HEK293 (cell line): ENCODE measurements around the gene NDUFS4.
"Not testable (repeated sequence)": the region's sequence is repeated elsewhere in the genome, so short reads cannot be mapped to it uniquely, and the experiment has no call there.

Source experiments
- CTCF ChIA-PET: fragments of 350-600 bp; formaldehyde crosslinking; extraction: SDS; loops from one replicate; lab custom pipeline; 2021; ENCODE audit warnings: antibody characterized with exemption; lab: Yijun Ruan, JAX
- POLR2A ChIA-PET: fragments of 300-600 bp; formaldehyde crosslinking; extraction: SDS; loops from one replicate; lab custom pipeline; 2020; ENCODE audit warnings: antibody characterized with exemption, inconsistent platforms; lab: Yijun Ruan, JAX
- H3K27ac ChIP-seq: fragments of 200-500 bp; sonication (Bioruptor generic); 2 replicates; pipeline ENCODE4 v1.5.1; 2014; ENCODE audit warnings: low read depth, low read length, control low read depth, inconsistent platforms; ENCODE audit errors: extremely low read depth
- H3K36me3 ChIP-seq, 2 experiments: fragments of 200-500 bp in 1 of 2; sonication (Bioruptor generic) in 1 of 2; 1 replicate in 1 of 2; 2 replicates in 1 of 2; pipeline ENCODE4 v1.5.1; 2014 to 2017; ENCODE audit warnings: inconsistent platforms in 2 of 2, low read length in 2 of 2; ENCODE audit not compliant: control insufficient read depth in 2 of 2, insufficient read depth in 1 of 2
- H3K4me1 ChIP-seq: fragments of 200-500 bp; sonication (Bioruptor generic); 2 replicates; pipeline ENCODE4 v1.5.1; 2014; ENCODE audit warnings: mild to moderate bottlenecking, low read length, inconsistent platforms; ENCODE audit not compliant: control insufficient read depth, insufficient read depth
- H3K4me3 ChIP-seq: 2 replicates; pipeline ENCODE4 v1.5.1; 2011; ENCODE audit warnings: low read depth, mild to moderate bottlenecking, control low read depth, low read length, moderate library complexity
- H3K9me3 ChIP-seq: fragments of 200-500 bp; sonication (Bioruptor generic); 2 replicates; pipeline ENCODE4 v1.5.1; 2014; ENCODE audit warnings: low read depth, low read length, inconsistent platforms; ENCODE audit not compliant: control insufficient read depth, insufficient read depth
- GFI1B ChIP-seq: fragments of 450-650 bp; formaldehyde crosslinking; IDR thresholded peaks from 2 replicates; pipeline ENCODE4 v1.5.1; 2016; ENCODE audit warnings: missing biosample characterization, missing genetic modification characterization
- HOXA7 ChIP-seq: sonication (generic); formaldehyde crosslinking; IDR thresholded peaks from 2 replicates; pipeline ENCODE4 v1.8.1; 2022; ENCODE audit warnings: missing genetic modification reagents, borderline replicate concordance
- SETDB1 ChIP-seq: IDR thresholded peaks from one replicate; pipeline ENCODE4 v1.6.1; 2017; ENCODE audit warnings: mild to moderate bottlenecking, low read length, moderate library complexity, mixed read lengths; ENCODE audit not compliant: insufficient read length
- TRIM28 ChIP-seq: IDR thresholded peaks from 2 replicates; pipeline ENCODE4 v1.6.1; 2011; ENCODE audit warnings: low read length, control low read depth, borderline replicate concordance
- TSHZ1 ChIP-seq: fragments of 450-650 bp; formaldehyde crosslinking; IDR thresholded peaks from 2 replicates; pipeline ENCODE4 v1.5.1; 2016; ENCODE audit warnings: missing biosample characterization, missing genetic modification characterization, borderline replicate concordance
- ZBTB21 ChIP-seq: fragments of 450-650 bp; formaldehyde crosslinking; IDR thresholded peaks from 2 replicates; pipeline ENCODE4 v1.5.1; 2017; ENCODE audit warnings: missing biosample characterization, missing genetic modification characterization
- ZFHX2 ChIP-seq: fragments of 450-650 bp; formaldehyde crosslinking; conservative IDR thresholded peaks from 2 replicates; pipeline ENCODE4 v1.5.1; 2016; ENCODE audit warnings: missing biosample characterization, missing genetic modification characterization
- ZNF140 ChIP-seq: fragments of 450-650 bp; formaldehyde crosslinking; IDR thresholded peaks from 2 replicates; pipeline ENCODE4 v1.5.1; 2016; ENCODE audit warnings: missing biosample characterization, missing genetic modification characterization
- ZNF175 ChIP-seq: fragments of 450-650 bp; formaldehyde crosslinking; IDR thresholded peaks from 2 replicates; pipeline ENCODE4 v1.5.1; 2016; ENCODE audit warnings: missing biosample characterization, missing genetic modification characterization
- ZNF202 ChIP-seq: fragments of 450-650 bp; formaldehyde crosslinking; IDR thresholded peaks from 2 replicates; pipeline ENCODE4 v1.5.1; 2016; ENCODE audit warnings: missing biosample characterization, missing genetic modification characterization, borderline replicate concordance
- ZNF214 ChIP-seq: fragments of 450-650 bp; formaldehyde crosslinking; IDR thresholded peaks from 2 replicates; pipeline ENCODE4 v1.5.1; 2017; ENCODE audit warnings: missing biosample characterization, mild to moderate bottlenecking, missing genetic modification characterization, borderline replicate concordance
- ZNF302 ChIP-seq: fragments of 450-650 bp; formaldehyde crosslinking; IDR thresholded peaks from 2 replicates; pipeline ENCODE4 v1.5.1; 2016; ENCODE audit warnings: missing biosample characterization, missing genetic modification characterization, low read depth
- ZNF341 ChIP-seq: fragments of 450-650 bp; formaldehyde crosslinking; IDR thresholded peaks from 2 replicates; pipeline ENCODE4; 2016; ENCODE audit warnings: low read depth, missing biosample characterization, missing genetic modification characterization
- ZNF37A ChIP-seq: fragments of 450-650 bp; IDR thresholded peaks from 2 replicates; pipeline ENCODE4 v1.5.1; 2018; ENCODE audit warnings: missing biosample characterization, missing genetic modification characterization
- ZNF529 ChIP-seq: fragments of 450-650 bp; formaldehyde crosslinking; IDR thresholded peaks from 2 replicates; pipeline ENCODE4 v1.5.1; 2017; ENCODE audit warnings: missing genetic modification characterization, missing biosample characterization; ENCODE audit not compliant: insufficient replicate concordance
- ZNF621 ChIP-seq: fragments of 450-650 bp; formaldehyde crosslinking; IDR thresholded peaks from 2 replicates; pipeline ENCODE4 v1.5.1; 2017; ENCODE audit warnings: missing biosample characterization, missing genetic modification characterization
- ZNF654 ChIP-seq: fragments of 450-650 bp; formaldehyde crosslinking; IDR thresholded peaks from 2 replicates; pipeline ENCODE4 v1.5.1; 2016; ENCODE audit warnings: low read depth, missing biosample characterization, missing genetic modification characterization
- ZNF660 ChIP-seq: fragments of 450-650 bp; IDR thresholded peaks from 2 replicates; pipeline ENCODE4 v1.5.1; 2018; ENCODE audit warnings: missing biosample characterization, mild to moderate bottlenecking, missing genetic modification characterization
- ZNF791 ChIP-seq: fragments of 450-650 bp; formaldehyde crosslinking; IDR thresholded peaks from 2 replicates; pipeline ENCODE4 v1.5.1; 2016; ENCODE audit warnings: missing biosample characterization, missing genetic modification characterization
- TF ChIP-seq, protein P1 (sequence below): sonication (generic); formaldehyde crosslinking; IDR thresholded peaks from 2 replicates; pipeline ENCODE4 v1.8.1; 2022; ENCODE audit warnings: mild to moderate bottlenecking, moderate library complexity, missing genetic modification reagents
- TF ChIP-seq, protein P2 (sequence below): fragments of 450-650 bp; formaldehyde crosslinking; conservative IDR thresholded peaks from 2 replicates; pipeline ENCODE4 v1.5.1; 2016; ENCODE audit warnings: low read depth, missing biosample characterization, missing genetic modification characterization

NDUFS4 gene

GRCh38 chr5:53691014-53691413 lies 130.6 kb downstream of the NDUFS4 start:
- no peak overlapping the region for H3K4me3 ChIP-seq
- H3K4me1 ChIP-seq, result no peaks in the 10 kb centered on the region
- CTCF ChIA-PET, result no interaction called here
- no peak for TF ChIP-seq HOXA7 (CRISPR knock-in tag)
- POLR2A ChIA-PET, result no interaction called here
- no peak overlapping the region for H3K27ac ChIP-seq
- no peaks in the 10 kb centered on the region for H3K36me3 ChIP-seq
- no peaks in the 10 kb centered on the region for H3K9me3 ChIP-seq

- H3K4me1 ChIP-seq, result no peaks in the 10 kb centered on the region
- H3K9me3 ChIP-seq, result no peaks in the 10 kb centered on the region
- no peak overlapping the region for H3K27ac ChIP-seq
- CTCF ChIA-PET, result no interaction called here
- TF ChIP-seq ZNF341, result no peak
- TF ChIP-seq TSHZ1 (tag by site-specific recombination), result no peak
- no peak for TF ChIP-seq ZNF140 (tag by site-specific recombination)
- peak; percentile 91 for TF ChIP-seq SETDB1
- peak; percentile 94 for TF ChIP-seq ZNF791 (tag by site-specific recombination)
- TF ChIP-seq TRIM28, result 0 out of 2 replicates have a peak, but pooled peaks have one; percentile 14
- H3K4me3 ChIP-seq, result no peak overlapping the region
- no peaks in the 10 kb centered on the region for H3K36me3 ChIP-seq
- POLR2A ChIA-PET, result no interaction called here
Observed at GRCh38 chr5:53694520-53695022, 134.1 kb downstream of the NDUFS4 start.

DNA sequence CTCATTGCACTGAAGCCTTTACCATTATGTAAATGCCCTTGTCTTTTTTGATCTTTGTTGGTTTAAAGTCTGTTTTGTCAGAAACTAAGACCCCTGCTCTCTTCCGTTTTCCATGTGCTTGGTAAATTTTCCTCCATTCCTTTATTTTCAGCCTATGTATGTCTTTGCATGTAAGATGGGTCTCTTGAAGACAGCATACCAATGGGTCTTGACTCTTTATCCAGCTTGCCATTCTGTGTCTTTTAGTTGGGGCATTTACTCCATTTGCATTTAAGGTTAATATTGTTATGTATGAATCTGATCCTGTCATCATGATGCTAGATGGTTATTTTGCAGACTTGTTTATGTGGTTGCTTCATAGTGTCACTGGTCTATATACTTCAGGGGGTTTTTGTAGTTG lies 150.0 kb downstream of the NDUFS4 start:
- H3K4me3 ChIP-seq, H3K36me3 ChIP-seq, H3K4me1 ChIP-seq, H3K9me3 ChIP-seq, POLR2A ChIA-PET, H3K27ac ChIP-seq: not testable (repeated sequence)
- CTCF ChIA-PET, result interaction anchor here (0.6 to 0.7 kb wide), 2 partner anchors 232 to 272 kb away, joined by 4 read pairs; no protein-coding TSS in a partner anchor
- TF ChIP-seq SETDB1 (peak; percentile 67), ZNF529 (tag by site-specific recombination) (peak; percentile 85)

DNA sequence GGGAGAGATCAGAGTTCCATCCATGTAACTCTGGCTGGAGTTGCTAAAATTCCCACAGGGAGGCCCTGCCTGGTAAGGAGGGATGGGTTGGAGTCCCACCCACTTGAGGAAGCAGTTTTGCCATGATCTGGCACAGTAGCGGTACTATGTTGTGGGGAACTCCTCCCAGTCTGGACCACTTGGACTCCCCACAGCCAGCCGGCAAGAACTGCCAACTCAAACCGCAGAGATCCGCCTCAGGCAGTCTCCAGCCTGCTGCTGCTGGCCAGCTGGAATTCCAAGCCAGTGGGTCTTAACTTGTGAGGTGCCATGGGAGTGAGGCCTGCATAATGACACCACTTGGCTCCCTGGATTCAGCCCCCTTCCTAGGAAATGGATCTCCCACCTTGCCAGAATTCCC lies 151.9 kb downstream of the NDUFS4 start:
- POLR2A ChIA-PET, result no interaction called here
- CTCF ChIA-PET, result no interaction called here
- no peak overlapping the region for H3K27ac ChIP-seq
- no peaks in the 10 kb centered on the region for H3K36me3 ChIP-seq
- no peaks in the 10 kb centered on the region for H3K9me3 ChIP-seq
- no peak overlapping the region for H3K4me3 ChIP-seq
- peaks cover 2% of the 10 kb centered on the region; the same call in 1 of the 2 replicates for H3K4me1 ChIP-seq
- TF ChIP-seq ZNF660 (tag by site-specific recombination) (no peak), ZNF214 (tag by site-specific recombination) (no peak), ZNF175 (no peak), ZNF654 (no peak), ZNF37A (no peak), GFI1B (tag by site-specific recombination) (no peak), ZNF202 (tag by site-specific recombination) (no peak), ZFHX2 (tag by site-specific recombination) (no peak), ZNF302 (tag by site-specific recombination) (no peak), ZBTB21 (tag by site-specific recombination) (no peak), ZNF621 (tag by site-specific recombination) (no peak), ZNF791 (tag by site-specific recombination) (no peak)
- TF ChIP-seq, protein P1, sequence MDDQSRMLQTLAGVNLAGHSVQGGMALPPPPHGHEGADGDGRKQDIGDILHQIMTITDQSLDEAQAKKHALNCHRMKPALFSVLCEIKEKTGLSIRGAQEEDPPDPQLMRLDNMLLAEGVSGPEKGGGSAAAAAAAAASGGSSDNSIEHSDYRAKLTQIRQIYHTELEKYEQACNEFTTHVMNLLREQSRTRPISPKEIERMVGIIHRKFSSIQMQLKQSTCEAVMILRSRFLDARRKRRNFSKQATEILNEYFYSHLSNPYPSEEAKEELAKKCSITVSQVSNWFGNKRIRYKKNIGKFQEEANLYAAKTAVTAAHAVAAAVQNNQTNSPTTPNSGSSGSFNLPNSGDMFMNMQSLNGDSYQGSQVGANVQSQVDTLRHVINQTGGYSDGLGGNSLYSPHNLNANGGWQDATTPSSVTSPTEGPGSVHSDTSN, result no peak
- TF ChIP-seq, protein P2, sequence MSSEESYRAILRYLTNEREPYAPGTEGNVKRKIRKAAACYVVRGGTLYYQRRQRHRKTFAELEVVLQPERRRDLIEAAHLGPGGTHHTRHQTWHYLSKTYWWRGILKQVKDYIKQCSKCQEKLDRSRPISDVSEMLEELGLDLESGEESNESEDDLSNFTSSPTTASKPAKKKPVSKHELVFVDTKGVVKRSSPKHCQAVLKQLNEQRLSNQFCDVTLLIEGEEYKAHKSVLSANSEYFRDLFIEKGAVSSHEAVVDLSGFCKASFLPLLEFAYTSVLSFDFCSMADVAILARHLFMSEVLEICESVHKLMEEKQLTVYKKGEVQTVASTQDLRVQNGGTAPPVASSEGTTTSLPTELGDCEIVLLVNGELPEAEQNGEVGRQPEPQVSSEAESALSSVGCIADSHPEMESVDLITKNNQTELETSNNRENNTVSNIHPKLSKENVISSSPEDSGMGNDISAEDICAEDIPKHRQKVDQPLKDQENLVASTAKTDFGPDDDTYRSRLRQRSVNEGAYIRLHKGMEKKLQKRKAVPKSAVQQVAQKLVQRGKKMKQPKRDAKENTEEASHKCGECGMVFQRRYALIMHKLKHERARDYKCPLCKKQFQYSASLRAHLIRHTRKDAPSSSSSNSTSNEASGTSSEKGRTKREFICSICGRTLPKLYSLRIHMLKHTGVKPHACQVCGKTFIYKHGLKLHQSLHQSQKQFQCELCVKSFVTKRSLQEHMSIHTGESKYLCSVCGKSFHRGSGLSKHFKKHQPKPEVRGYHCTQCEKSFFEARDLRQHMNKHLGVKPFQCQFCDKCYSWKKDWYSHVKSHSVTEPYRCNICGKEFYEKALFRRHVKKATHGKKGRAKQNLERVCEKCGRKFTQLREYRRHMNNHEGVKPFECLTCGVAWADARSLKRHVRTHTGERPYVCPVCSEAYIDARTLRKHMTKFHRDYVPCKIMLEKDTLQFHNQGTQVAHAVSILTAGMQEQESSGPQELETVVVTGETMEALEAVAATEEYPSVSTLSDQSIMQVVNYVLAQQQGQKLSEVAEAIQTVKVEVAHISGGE (tag by site-specific recombination), result no peak
